Left kidney (tissue), 2 donors: ENCODE data around the gene MFAP3L. TPM values are rescaled to one million over a fixed set of nuclear protein-coding genes. Genes with fewer than 3 reads are reported as not detected.
A peak's percentile ranks its signal among the peaks of the same experiment; 100 is the strongest.

ENCODE experiments used
- DNase-seq: peaks from one replicate; pipeline ENCODE4 v3.0.0-alpha.2; 2013
- polyA plus RNA-seq: library from polyadenylated mRNA; unstranded; fragments of 120-200 nt; gene quantifications from one replicate; pipeline ENCODE4 v1.2.1, GENCODE V29; 2013; ENCODE audit not compliant: insufficient read length

MFAP3L gene
- polyA plus RNA-seq, 1 donor, result 23.0 TPM

GRCh38 chr4:169988252-169988651 is 37.9 kb downstream of the MFAP3L start:
- no peak for DNase-seq

GRCh38 chr4:169987327-169988228 is 38.6 kb downstream of the MFAP3L start:
- no peak for DNase-seq

DNA sequence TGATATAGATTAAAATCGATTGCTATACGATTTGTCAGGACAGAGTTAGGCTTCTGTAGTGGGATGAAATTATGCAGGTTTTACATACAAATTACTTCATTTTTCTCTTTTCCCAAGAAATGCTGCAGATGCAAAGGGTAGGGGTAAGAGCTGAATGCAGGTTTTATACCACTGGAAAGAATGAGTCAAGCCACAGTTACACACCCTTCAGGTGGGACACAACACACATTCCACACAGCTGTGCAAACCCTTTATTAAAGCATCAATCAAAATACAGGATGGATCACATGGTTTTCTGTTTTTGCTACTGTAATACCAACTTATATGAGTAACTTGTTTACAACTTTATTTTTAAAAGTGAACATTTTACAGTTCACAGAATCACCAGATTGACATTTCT is 39.8 kb downstream of the MFAP3L start:
- DNase-seq, result no peak

DNA sequence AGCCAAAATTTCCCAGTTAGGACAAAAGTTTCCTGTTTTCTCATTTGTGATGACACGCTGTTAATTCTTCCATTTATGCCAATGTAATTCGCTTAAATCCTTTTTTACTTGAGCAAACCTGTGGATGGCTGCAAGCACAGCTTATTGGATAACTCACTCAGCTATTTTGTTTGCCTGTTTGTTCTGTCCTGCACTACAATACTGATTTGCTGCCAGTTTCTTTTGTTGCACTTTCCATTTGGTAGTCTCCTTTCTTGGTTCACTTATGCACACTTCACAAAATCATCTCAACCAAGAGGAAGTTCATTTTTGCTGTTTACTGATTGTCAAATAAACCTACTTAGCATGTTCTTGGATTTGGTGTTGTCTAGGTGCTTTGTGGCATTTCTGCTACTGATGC is 40.3 kb downstream of the MFAP3L start:
- DNase-seq, result no peak

GRCh38 chr4:169984745-169985144 is 41.5 kb downstream of the MFAP3L start:
- DNase-seq, result no peak

- no peak for DNase-seq
Observed at GRCh38 chr4:169984173-169984572, 42.0 kb downstream of the MFAP3L start.

DNA sequence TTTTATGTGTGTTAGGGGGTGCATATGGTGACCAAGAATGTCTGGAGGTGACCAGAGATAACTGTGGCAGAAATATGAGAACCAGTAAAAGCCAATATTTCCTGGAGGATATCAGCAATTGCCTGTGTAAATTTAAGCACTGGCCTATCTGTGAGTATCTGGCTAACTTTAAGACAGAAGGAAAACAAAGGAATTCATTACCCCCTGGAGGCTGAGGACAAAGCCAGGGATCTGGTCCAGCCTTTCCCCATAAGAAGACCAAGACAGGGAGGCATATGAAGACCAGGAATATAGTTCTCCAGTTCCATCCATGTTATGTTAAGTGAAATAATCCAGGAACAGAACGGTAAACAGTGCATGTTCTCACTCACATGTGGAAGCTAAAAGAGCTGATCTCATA is 49.2 kb downstream of the MFAP3L start:
- DNase-seq, result no peak

GRCh38 chr4:169975838-169976796 is 50.1 kb downstream of the MFAP3L start:
- peak; percentile 25 for DNase-seq

DNA sequence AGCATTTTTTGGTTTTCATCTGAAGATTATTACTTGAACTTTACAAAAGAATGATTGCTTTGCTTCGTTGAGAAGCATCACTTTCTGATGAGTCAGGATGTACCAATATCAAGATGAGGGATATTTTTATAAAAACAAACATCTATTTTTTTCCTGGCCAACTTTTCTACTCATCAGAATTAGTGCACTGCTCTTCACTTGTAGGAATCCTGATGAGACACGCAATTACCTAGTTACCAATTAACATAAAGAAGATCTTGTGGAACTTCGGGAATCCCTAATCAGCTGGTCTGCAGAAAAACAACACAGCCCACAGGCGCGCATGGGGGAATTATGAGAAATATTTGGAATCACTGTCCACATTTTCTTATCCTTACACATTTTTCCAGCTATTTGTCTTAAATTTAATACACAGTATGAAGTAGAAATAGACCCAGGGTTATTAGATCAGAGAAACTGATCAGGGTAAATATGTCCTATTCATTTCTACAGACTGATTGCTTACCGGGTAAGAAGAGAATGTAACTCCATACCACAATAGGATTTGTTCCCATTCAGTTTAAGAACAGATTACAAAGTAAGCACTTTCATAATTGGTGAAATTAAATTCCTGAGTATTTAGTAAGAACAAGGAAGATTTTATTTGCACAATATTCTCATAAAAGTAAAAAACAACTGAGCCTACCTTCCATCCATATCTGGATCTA is 50.9 kb downstream of the MFAP3L start:
- no peak for DNase-seq

DNA sequence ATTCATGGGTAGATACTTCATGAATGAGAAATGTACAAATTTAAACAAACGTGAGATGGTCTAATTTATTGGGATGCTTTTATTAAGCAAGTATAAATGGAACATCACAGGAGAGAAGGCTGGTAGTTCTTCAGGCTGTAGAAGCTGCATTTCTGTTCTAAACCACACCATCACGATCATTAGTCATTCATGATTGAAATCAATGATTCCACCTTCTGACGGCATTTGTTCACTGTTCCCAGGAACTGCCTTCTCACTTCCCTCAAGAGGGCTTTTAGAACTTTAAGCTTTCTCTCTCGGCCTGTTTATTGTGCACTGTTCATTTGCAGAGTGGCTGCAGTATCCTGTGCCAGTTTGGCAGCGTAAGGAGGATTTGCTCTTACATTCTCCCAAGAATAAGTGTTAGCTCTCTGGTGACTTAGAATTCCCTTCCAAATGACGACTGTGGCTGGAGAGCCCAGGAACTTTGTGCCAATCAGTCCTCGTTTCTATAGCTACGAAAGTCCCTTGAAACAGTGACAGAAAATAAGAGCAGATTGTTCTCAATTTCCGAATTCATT is 54.7 kb downstream of the MFAP3L start:
- no peak for DNase-seq

- no peak for DNase-seq
Observed at GRCh38 chr4:169968999-169969398, 57.2 kb downstream of the MFAP3L start.

DNA sequence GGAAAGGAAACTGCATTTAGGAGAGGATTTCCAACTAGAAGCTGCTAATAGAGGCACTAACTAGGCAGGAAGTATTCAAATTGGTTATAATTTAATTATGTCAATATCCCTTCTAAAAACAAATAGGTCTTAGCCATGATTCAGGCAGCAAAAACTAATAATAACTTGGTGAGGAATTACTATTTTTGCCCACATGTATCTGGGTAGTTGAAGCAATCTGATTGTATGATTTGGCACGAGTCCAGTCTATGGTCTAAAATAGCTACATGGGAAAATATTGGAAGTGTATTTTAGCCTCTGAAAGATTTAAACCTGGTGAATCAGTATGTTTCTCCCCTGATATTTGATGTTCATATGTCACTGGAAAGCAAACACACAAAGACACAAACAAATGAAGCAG is 62.2 kb downstream of the MFAP3L start:
- DNase-seq, result no peak

- DNase-seq, result no peak
Observed at GRCh38 chr4:169959254-169959653, 66.9 kb downstream of the MFAP3L start.

GRCh38 chr4:169958629-169959028 is 67.6 kb downstream of the MFAP3L start:
- no peak for DNase-seq

DNA sequence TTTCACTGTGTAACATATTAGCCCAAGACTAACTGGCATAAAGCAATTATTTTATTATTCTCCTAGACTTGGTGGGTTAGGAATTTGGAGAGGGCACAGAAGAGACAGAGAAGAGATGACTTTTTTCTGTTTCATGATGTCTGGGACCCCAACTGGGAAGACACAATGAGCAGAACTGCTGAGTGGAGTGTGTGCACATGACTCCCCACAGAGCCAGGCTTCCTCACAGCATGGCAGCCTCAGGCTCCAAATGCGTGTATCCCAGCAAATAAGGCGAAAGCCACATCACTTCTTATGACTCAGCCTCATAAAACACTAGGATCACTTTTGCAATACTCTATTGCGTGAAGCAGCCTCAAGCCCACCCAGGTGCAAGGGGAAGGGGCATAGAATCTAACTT is 68.4 kb downstream of the MFAP3L start:
- no peak for DNase-seq

DNA sequence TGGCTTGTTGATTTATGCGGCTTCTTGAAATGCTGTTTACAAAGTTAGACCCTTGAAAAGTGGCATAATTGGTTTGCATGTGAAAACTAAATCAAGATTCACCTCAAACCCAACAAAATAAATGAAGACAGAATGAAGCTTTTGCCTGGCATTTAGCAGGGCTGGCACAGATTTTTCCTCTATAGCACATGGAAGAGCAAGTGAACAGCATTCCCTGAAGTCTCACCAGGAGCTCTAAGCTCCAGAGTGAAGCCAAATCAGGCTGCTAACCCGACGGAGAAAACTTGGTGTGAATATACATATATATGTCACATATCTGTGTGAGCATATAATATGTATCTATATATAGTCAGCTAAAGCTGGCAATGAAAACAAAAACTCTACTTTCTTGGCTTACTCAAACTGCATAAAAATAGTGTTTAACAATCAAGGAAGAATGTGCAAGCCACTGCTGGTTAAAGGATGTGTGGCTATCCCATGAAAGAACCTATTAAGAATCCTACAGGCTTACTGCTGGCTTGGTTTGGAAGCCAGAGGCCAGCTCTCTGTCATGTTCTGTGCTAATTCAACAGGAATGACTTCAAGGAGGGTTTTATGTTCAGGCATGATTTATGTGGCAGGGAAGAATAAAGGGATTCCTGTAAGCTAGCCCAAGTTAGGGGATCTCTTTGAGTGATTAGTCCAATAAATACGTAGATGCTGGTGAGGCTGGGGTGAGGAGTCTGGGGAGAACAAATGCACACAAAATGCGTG is 69.9 kb downstream of the MFAP3L start:
- no peak for DNase-seq

GRCh38 chr4:169955521-169955920 is 70.7 kb downstream of the MFAP3L start:
- no peak for DNase-seq

- DNase-seq, result no peak
Observed at GRCh38 chr4:169952236-169953002, 73.8 kb downstream of the MFAP3L start.

- DNase-seq, result no peak
Observed at GRCh38 chr4:169948271-169948670, 77.9 kb downstream of the MFAP3L start.

- no peak for DNase-seq
Observed at GRCh38 chr4:169945636-169946035, 80.6 kb downstream of the MFAP3L start.
